Measurements from ENCODE around the gene MCTP2.

GRCh38 chr15:94379986-94380385 lies 148.6 kb downstream of the MCTP2 start:
- TF ChIP-seq, protein P1, sequence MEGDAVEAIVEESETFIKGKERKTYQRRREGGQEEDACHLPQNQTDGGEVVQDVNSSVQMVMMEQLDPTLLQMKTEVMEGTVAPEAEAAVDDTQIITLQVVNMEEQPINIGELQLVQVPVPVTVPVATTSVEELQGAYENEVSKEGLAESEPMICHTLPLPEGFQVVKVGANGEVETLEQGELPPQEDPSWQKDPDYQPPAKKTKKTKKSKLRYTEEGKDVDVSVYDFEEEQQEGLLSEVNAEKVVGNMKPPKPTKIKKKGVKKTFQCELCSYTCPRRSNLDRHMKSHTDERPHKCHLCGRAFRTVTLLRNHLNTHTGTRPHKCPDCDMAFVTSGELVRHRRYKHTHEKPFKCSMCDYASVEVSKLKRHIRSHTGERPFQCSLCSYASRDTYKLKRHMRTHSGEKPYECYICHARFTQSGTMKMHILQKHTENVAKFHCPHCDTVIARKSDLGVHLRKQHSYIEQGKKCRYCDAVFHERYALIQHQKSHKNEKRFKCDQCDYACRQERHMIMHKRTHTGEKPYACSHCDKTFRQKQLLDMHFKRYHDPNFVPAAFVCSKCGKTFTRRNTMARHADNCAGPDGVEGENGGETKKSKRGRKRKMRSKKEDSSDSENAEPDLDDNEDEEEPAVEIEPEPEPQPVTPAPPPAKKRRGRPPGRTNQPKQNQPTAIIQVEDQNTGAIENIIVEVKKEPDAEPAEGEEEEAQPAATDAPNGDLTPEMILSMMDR (conservative IDR thresholded peaks at IDR 0.05; ENCODE audit: low read depth, low read length) = no peak
- no peak for TF ChIP-seq EZH2 (IDR thresholded peaks at IDR 0.05; ENCODE audit: borderline replicate concordance, low read depth, low read length, poor library complexity, severe bottlenecking)
